AG04450 (cell line): ENCODE measurements around the gene USF3. TPM values are rescaled to one million over a fixed set of nuclear protein-coding genes. Genes with fewer than 3 reads are reported as not detected.
A peak's percentile ranks its signal among the peaks of the same experiment; 100 is the strongest.

Experiments used
- CTCF ChIA-PET: fragments of 300-600, 350-600 bp; formaldehyde crosslinking; extraction: SDS; loops from one replicate; lab custom pipeline; 2022; ENCODE audit warnings: antibody characterized with exemption, inconsistent platforms; lab: Charles Lee
- POLR2A ChIA-PET: fragments of 350-600 bp; formaldehyde crosslinking; extraction: SDS; loops from one replicate; lab custom pipeline; 2021; ENCODE audit warnings: antibody characterized with exemption, inconsistent platforms; lab: Yijun Ruan, JAX
- DNase-seq: peaks from one replicate; pipeline ENCODE4 v3.0.0-alpha.2; 2011; ENCODE audit warnings: low read depth, low spot score
- H3K27ac ChIP-seq: one replicate; pipeline ENCODE4 v1.5.1; 2012; ENCODE audit warnings: low read depth, low read length, control low read depth
- H3K27me3 ChIP-seq: one replicate; pipeline ENCODE4 v1.6.0; 2012; ENCODE audit warnings: low read length; ENCODE audit not compliant: control insufficient read depth, insufficient read depth
- H3K4me3 ChIP-seq: 2 replicates; pipeline ENCODE4 v1.5.1; 2011; ENCODE audit warnings: mild to moderate bottlenecking, low read depth, low read length, control low read depth
- H3K9me3 ChIP-seq: 2 replicates; pipeline ENCODE4 v1.5.1; 2012; ENCODE audit warnings: low read length; ENCODE audit not compliant: control insufficient read depth, insufficient read depth
- polyA plus RNA-seq: library from polyadenylated mRNA; depleted of rRNA; stranded (reverse); fragments of >200 nt; gene quantifications from 2 replicates; pipeline ENCODE4 v1.2.3, GENCODE V29; 2011
- TF ChIP-seq, protein P1 (sequence below): IDR thresholded peaks from 2 replicates; pipeline ENCODE4 v1.5.1; 2011; ENCODE audit warnings: low read depth, low read length, control low read depth, inconsistent platforms

Gene USF3
- polyA plus RNA-seq, 1 experiment, result 15.4 TPM

DNA sequence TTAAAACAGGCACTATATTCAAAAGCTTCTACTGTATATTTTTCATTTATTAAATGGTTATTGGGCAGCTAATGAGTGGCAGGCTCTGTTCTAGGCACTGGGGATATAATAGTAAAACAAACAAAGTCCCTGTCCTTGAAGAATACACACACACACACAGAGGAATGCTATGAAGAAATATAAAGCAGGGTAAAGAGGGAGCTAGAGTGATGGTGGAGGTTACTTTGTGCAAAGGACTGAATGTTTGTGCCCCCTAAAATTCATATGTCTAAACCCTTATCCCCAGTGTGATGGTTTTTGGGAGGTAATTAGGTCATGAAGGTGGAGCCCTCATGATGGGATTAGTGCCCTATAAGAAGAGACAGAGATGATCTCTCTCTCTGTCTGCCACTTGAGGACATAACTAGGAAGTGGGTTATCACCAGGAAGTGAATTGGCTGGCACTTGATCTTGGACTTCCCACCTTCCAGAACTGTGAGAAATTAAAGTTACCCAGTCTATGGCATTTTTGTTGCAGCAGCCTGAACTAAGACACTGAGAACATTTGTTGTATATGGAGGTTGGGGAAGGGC is 31.8 kb downstream of the USF3 start:
- TF ChIP-seq, protein P1, sequence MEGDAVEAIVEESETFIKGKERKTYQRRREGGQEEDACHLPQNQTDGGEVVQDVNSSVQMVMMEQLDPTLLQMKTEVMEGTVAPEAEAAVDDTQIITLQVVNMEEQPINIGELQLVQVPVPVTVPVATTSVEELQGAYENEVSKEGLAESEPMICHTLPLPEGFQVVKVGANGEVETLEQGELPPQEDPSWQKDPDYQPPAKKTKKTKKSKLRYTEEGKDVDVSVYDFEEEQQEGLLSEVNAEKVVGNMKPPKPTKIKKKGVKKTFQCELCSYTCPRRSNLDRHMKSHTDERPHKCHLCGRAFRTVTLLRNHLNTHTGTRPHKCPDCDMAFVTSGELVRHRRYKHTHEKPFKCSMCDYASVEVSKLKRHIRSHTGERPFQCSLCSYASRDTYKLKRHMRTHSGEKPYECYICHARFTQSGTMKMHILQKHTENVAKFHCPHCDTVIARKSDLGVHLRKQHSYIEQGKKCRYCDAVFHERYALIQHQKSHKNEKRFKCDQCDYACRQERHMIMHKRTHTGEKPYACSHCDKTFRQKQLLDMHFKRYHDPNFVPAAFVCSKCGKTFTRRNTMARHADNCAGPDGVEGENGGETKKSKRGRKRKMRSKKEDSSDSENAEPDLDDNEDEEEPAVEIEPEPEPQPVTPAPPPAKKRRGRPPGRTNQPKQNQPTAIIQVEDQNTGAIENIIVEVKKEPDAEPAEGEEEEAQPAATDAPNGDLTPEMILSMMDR, result no peak
- Histone ChIP-seq H3K9me3 (no peaks in the 10 kb centered on the region), H3K27ac (no peak overlapping the region), H3K27me3 (no peaks in the 10 kb centered on the region), H3K4me3 (no peak overlapping the region)
- ChIA-PET CTCF (no interaction called here), POLR2A (no interaction called here)
- DNase-seq, result no peak

GRCh38 chr3:113663761-113664160 is 32.7 kb downstream of the USF3 start:
- POLR2A ChIA-PET, result no interaction called here
- TF ChIP-seq, protein P1, result no peak
- no peak for DNase-seq
- H3K27ac ChIP-seq, result no peak overlapping the region
- CTCF ChIA-PET, result no interaction called here
- no peak overlapping the region for H3K4me3 ChIP-seq
- H3K9me3 ChIP-seq, result no peaks in the 10 kb centered on the region
- H3K27me3 ChIP-seq, result no peaks in the 10 kb centered on the region

DNA sequence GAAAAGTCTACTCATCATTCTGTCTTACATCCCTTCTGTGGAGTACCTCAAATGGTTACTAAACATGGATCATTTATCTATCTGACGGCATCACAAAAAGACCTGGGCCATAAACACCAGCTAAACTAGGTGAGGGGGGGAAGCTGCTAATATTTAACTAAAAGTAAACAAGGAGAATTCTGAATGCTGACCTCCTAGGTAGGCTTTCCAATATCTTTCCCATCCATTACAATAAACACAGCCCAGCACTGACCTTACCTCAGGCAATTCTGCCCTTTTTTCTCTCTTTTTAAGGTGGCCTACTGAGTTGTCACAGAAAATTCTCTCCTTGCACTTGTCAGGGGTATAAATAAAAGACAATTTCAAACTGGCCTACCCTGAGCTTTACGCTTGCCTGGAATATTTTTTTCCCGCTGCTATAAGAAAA is 33.1 kb downstream of the USF3 start:
- Histone ChIP-seq H3K27ac (no peak overlapping the region), H3K27me3 (no peaks in the 10 kb centered on the region), H3K4me3 (no peak overlapping the region), H3K9me3 (no peaks in the 10 kb centered on the region)
- TF ChIP-seq, protein P1, result no peak
- ChIA-PET POLR2A (no interaction called here), CTCF (no interaction called here)
- no peak for DNase-seq

GRCh38 chr3:113662824-113663223 is 33.6 kb downstream of the USF3 start:
- H3K27ac ChIP-seq, result no peak overlapping the region
- H3K27me3 ChIP-seq, result no peaks in the 10 kb centered on the region
- no peak overlapping the region for H3K4me3 ChIP-seq
- ChIA-PET CTCF (no interaction called here), POLR2A (no interaction called here)
- no peaks in the 10 kb centered on the region for H3K9me3 ChIP-seq
- TF ChIP-seq, protein P1, result no peak
- DNase-seq, result no peak

DNA sequence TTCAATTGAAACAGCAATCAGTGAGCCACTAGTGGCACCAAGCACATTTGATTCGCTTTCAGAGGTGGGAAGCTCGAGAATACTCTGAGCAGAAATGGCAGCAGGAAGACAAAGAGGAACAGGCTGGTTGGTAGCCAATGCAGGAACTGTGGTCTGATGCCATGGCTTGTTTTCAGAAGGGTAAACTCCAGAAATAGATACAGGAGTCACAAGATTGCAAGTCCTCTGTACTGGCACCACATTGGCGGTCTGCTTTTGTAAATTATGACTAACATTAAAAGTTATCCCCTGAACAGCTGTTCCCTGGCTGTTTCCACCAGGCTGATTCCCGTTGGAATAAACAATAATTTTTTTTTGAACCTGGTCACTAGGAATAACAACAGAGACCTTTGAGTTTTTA is 35.5 kb downstream of the USF3 start:
- H3K9me3 ChIP-seq, result no peaks in the 10 kb centered on the region
- CTCF ChIA-PET, result no interaction called here
- no peaks in the 10 kb centered on the region for H3K27me3 ChIP-seq
- peak overlapping the region; percentile 92 for H3K27ac ChIP-seq
- POLR2A ChIA-PET, result interaction anchor here (0.9 kb wide), 1 partner anchor 35 kb away, joined by 3 read pairs; the partner anchor contains the start of gene USF3
- no peak overlapping the region for H3K4me3 ChIP-seq
- TF ChIP-seq, protein P1, result no peak
- DNase-seq, result peak; percentile 65
